Measurements from ENCODE around the gene EIF4H.
A peak's percentile ranks its signal among the peaks of the same experiment; 100 is the strongest.

Gene EIF4H

GRCh38 chr7:74173491-74173865 lies 678 bp upstream of the EIF4H start:
- Histone ChIP-seq H3K9ac (ENCODE audit: low read length) (peak overlapping the region; percentile 90), H3K4me1 (ENCODE audit: insufficient read depth, low read length, severe bottlenecking) (peaks cover 47% of the 10 kb centered on the region), H3K27ac (ENCODE audit: low read depth, low read length, poor library complexity, severe bottlenecking) (peak overlapping the region; percentile 18), H3K9me3 (ENCODE audit: low read length) (no peaks in the 10 kb centered on the region), H3K4me3 (ENCODE audit: low read depth, low read length, poor library complexity, severe bottlenecking) (peak overlapping the region; percentile 91), H3K9me2 (ENCODE audit: low read depth, low read length) (no peaks in the 10 kb centered on the region), H4K20me1 (ENCODE audit: insufficient read depth, low read length) (peaks cover 13% of the 10 kb centered on the region; the same call in 1 of the 2 replicates), H3K36me3 (ENCODE audit: insufficient read depth, low read length) (peaks cover 29% of the 10 kb centered on the region), H3K4me2 (ENCODE audit: low read length) (peak overlapping the region; percentile 99), H3F3A (ENCODE audit: insufficient read depth, low read length) (no peaks in the 10 kb centered on the region), H3K79me2 (ENCODE audit: insufficient read depth, low read length) (peaks cover 43% of the 10 kb centered on the region), H3K27me3 (ENCODE audit: insufficient read depth, low read length) (no peaks in the 10 kb centered on the region), H2AFZ (ENCODE audit: low read length) (peak overlapping the region; percentile 33; the same call in 1 of the 2 replicates)
- TF ChIP-seq EZH2 (IDR thresholded peaks at IDR 0.05; ENCODE audit: borderline replicate concordance, low read length) (no peak), CTCF (IDR thresholded peaks at IDR 0.05; ENCODE audit: low read length) (no peak)

- H2AFZ ChIP-seq (ENCODE audit: low read length), result no peak overlapping the region
- peak overlapping the region; percentile 91 for H3K4me3 ChIP-seq (ENCODE audit: low read depth, low read length, poor library complexity, severe bottlenecking)
- H3K27ac ChIP-seq (ENCODE audit: low read depth, low read length, poor library complexity, severe bottlenecking), result peak overlapping the region; percentile 29
- H3K36me3 ChIP-seq (ENCODE audit: insufficient read depth, low read length), result peaks cover 40% of the 10 kb centered on the region
- H3K9me3 ChIP-seq (ENCODE audit: low read length), result no peaks in the 10 kb centered on the region
- H3K9ac ChIP-seq (ENCODE audit: low read length), result peak overlapping the region; percentile 90
- TF ChIP-seq EZH2 (IDR thresholded peaks at IDR 0.05; ENCODE audit: borderline replicate concordance, low read length) (no peak), CTCF (IDR thresholded peaks at IDR 0.05; ENCODE audit: low read length) (no peak)
- H3K27me3 ChIP-seq (ENCODE audit: insufficient read depth, low read length), result no peaks in the 10 kb centered on the region
- H3F3A ChIP-seq (ENCODE audit: insufficient read depth, low read length), result no peaks in the 10 kb centered on the region
- peak overlapping the region; percentile 99 for H3K4me2 ChIP-seq (ENCODE audit: low read length)
- no peaks in the 10 kb centered on the region for H3K9me2 ChIP-seq (ENCODE audit: low read depth, low read length)
- H3K79me2 ChIP-seq (ENCODE audit: insufficient read depth, low read length), result peaks cover 55% of the 10 kb centered on the region
- peaks cover 58% of the 10 kb centered on the region for H3K4me1 ChIP-seq (ENCODE audit: insufficient read depth, low read length, severe bottlenecking)
- peaks cover 13% of the 10 kb centered on the region; the same call in 1 of the 2 replicates for H4K20me1 ChIP-seq (ENCODE audit: insufficient read depth, low read length)
Measured at GRCh38 chr7:74174606-74175082, 488 bp downstream of the EIF4H start.

- peaks cover 62% of the 10 kb centered on the region for H3K4me1 ChIP-seq (ENCODE audit: insufficient read depth, low read length, severe bottlenecking)
- no peaks in the 10 kb centered on the region for H3K9me2 ChIP-seq (ENCODE audit: low read depth, low read length)
- peak overlapping the region; percentile 90 for H3K9ac ChIP-seq (ENCODE audit: low read length)
- peaks cover 47% of the 10 kb centered on the region for H3K36me3 ChIP-seq (ENCODE audit: insufficient read depth, low read length)
- peak overlapping the region; percentile 91 for H3K4me3 ChIP-seq (ENCODE audit: low read depth, low read length, poor library complexity, severe bottlenecking)
- no peak overlapping the region for H3K27ac ChIP-seq (ENCODE audit: low read depth, low read length, poor library complexity, severe bottlenecking)
- peaks cover 62% of the 10 kb centered on the region for H3K79me2 ChIP-seq (ENCODE audit: insufficient read depth, low read length)
- no peak overlapping the region for H2AFZ ChIP-seq (ENCODE audit: low read length)
- peak overlapping the region; percentile 99 for H3K4me2 ChIP-seq (ENCODE audit: low read length)
- H4K20me1 ChIP-seq (ENCODE audit: insufficient read depth, low read length), result peaks cover 13% of the 10 kb centered on the region; the same call in 1 of the 2 replicates
- no peak for TF ChIP-seq EZH2 (IDR thresholded peaks at IDR 0.05; ENCODE audit: borderline replicate concordance, low read length)
- no peak for TF ChIP-seq CTCF (IDR thresholded peaks at IDR 0.05; ENCODE audit: low read length)
- H3F3A ChIP-seq (ENCODE audit: insufficient read depth, low read length), result no peaks in the 10 kb centered on the region
- H3K27me3 ChIP-seq (ENCODE audit: insufficient read depth, low read length), result no peaks in the 10 kb centered on the region
- no peaks in the 10 kb centered on the region for H3K9me3 ChIP-seq (ENCODE audit: low read length)
Measured at GRCh38 chr7:74175340-74175739, 1.2 kb downstream of the EIF4H start.

Data from OCI-LY1 (cell line).